ENCODE measurements around the gene NMRK1.

The NMRK1 gene

GRCh38 chr9:75054368-75055001 lies 33.5 kb downstream of the NMRK1 start:
- DNase-seq: no peak

- no peak for DNase-seq
Observed at GRCh38 chr9:75053869-75054268, 34.1 kb downstream of the NMRK1 start.

GRCh38 chr9:75051285-75051684 lies 36.7 kb downstream of the NMRK1 start:
- no peak for DNase-seq

GRCh38 chr9:75047506-75047905 lies 40.4 kb downstream of the NMRK1 start:
- no peak for DNase-seq

- DNase-seq: no peak
Observed at GRCh38 chr9:75046725-75047345, 41.1 kb downstream of the NMRK1 start.

GRCh38 chr9:75041041-75041440 lies 46.9 kb downstream of the NMRK1 start:
- DNase-seq: no peak

GRCh38 chr9:75039801-75040200 lies 48.2 kb downstream of the NMRK1 start:
- no peak for DNase-seq

- DNase-seq: no peak
Observed at GRCh38 chr9:75039009-75039408, 48.9 kb downstream of the NMRK1 start.

GRCh38 chr9:75036793-75037192 lies 51.2 kb downstream of the NMRK1 start:
- DNase-seq: no peak

GRCh38 chr9:75033791-75034473 lies 54.0 kb downstream of the NMRK1 start:
- DNase-seq: no peak

- peak; percentile 16 to 57 (median 32) for DNase-seq
Observed at GRCh38 chr9:75027187-75028107, 60.5 kb downstream of the NMRK1 start.

- no peak for DNase-seq
Observed at GRCh38 chr9:75023846-75024245, 64.1 kb downstream of the NMRK1 start.

GRCh38 chr9:75019654-75020053 lies 68.3 kb downstream of the NMRK1 start:
- no peak for DNase-seq

GRCh38 chr9:75019022-75019421 lies 68.9 kb downstream of the NMRK1 start:
- DNase-seq: no peak

GRCh38 chr9:75017378-75017777 lies 70.6 kb downstream of the NMRK1 start:
- DNase-seq: no peak

GRCh38 chr9:75013735-75014134 lies 74.2 kb downstream of the NMRK1 start:
- DNase-seq: no peak
